NB4 (cell line): ENCODE measurements around the gene SEMA3B.

Source experiments
- DNase-seq: peaks from one replicate; pipeline ENCODE4 v3.0.0; 2010; ENCODE audit warnings: low read depth
- H3K4me3 ChIP-seq: one replicate; pipeline ENCODE4 v1.5.1; 2011; ENCODE audit warnings: mild to moderate bottlenecking, low read depth, low read length, moderate library complexity
- MYC ChIP-seq: IDR thresholded peaks from 2 replicates; pipeline ENCODE4 v1.6.1; 2011; ENCODE audit warnings: low read depth, low read length
- POLR2A ChIP-seq: IDR thresholded peaks from 2 replicates; pipeline ENCODE4 v1.6.1; 2011; ENCODE audit warnings: mild to moderate bottlenecking; ENCODE audit not compliant: insufficient read length; ENCODE audit errors: extremely low read depth
- TF ChIP-seq, protein P1 (sequence below): IDR thresholded peaks from one replicate; pipeline ENCODE4 v1.5.1; 2012; ENCODE audit warnings: low read depth, low read length
- TF ChIP-seq, protein P2 (sequence below): IDR thresholded peaks from 2 replicates; pipeline ENCODE4 v1.6.1; 2011; ENCODE audit warnings: low read depth, low read length

The SEMA3B gene

DNA sequence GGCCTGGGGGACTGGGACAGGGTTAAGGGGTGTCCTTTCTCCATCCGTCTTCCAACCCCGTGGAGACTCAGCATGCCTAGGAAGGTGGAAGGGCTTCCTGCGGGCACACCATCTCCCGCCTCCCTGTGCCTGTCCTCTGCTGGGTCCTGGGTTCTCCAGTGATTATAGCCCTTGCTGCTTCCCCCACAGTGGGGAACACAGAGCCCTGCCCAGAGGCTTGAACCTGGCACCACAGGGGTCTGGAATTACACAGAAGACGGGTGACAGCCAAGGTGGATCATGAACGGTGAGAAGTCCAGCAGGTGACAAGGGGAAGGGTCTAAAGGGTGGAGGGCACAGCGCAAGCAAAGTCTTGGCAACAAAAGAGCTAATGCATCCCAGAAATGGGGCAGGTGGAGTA, 6.2 kb upstream of the SEMA3B start:
- H3K4me3 ChIP-seq, result no peak overlapping the region
- TF ChIP-seq, protein P1, sequence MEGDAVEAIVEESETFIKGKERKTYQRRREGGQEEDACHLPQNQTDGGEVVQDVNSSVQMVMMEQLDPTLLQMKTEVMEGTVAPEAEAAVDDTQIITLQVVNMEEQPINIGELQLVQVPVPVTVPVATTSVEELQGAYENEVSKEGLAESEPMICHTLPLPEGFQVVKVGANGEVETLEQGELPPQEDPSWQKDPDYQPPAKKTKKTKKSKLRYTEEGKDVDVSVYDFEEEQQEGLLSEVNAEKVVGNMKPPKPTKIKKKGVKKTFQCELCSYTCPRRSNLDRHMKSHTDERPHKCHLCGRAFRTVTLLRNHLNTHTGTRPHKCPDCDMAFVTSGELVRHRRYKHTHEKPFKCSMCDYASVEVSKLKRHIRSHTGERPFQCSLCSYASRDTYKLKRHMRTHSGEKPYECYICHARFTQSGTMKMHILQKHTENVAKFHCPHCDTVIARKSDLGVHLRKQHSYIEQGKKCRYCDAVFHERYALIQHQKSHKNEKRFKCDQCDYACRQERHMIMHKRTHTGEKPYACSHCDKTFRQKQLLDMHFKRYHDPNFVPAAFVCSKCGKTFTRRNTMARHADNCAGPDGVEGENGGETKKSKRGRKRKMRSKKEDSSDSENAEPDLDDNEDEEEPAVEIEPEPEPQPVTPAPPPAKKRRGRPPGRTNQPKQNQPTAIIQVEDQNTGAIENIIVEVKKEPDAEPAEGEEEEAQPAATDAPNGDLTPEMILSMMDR, result no peak
- TF ChIP-seq, protein P2, sequence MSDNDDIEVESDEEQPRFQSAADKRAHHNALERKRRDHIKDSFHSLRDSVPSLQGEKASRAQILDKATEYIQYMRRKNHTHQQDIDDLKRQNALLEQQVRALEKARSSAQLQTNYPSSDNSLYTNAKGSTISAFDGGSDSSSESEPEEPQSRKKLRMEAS, result no peak
- TF ChIP-seq POLR2A (no peak), MYC (no peak)
- DNase-seq, result no peak

DNA sequence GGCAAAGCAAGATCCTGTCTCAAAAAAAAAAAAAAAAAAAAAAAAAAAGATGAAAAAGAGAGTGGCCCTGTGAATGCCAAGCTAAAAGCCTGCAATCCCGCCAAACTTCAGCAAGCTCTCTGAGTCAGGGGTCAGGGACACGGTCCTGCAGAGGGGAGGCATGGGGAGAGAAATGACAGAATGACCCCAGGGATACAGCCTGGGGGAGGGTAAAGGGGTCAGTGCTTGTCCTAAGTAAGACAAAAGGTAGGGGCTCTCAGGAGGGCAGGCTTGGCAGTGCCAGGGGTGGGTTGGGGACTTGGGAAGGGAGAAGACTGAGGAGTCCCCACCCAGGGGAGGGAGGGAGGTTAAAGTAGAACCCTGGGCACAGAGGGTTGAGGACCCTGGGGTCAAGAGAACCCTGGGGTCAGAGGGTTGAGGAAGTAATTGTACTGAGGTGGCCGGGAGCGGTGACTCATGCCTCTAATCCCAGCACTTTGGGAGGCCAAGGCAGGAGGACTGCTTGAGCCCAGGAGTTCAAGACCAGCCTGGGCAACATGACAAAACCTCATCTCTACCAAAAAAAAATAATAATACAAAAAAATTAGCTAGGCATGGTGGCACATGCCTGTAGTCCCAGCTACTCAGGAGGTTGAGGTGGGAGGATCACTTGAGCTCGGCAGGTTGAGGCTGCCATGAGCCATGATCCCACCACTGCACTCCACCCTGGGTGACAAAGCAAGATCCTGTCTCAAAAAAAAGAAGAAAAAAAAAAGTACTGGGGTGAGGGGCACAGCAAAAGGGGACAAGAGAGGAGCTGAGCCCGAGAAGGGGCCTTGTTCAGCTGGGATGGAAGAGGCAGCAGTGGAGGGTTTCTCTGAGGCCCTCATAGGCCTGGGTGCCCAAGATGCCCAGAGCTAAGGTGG, 5.2 kb upstream of the SEMA3B start:
- H3K4me3 ChIP-seq, result no peak overlapping the region
- TF ChIP-seq MYC (no peak), POLR2A (no peak)
- TF ChIP-seq, protein P2, result no peak
- TF ChIP-seq, protein P1, result no peak
- no peak for DNase-seq

DNA sequence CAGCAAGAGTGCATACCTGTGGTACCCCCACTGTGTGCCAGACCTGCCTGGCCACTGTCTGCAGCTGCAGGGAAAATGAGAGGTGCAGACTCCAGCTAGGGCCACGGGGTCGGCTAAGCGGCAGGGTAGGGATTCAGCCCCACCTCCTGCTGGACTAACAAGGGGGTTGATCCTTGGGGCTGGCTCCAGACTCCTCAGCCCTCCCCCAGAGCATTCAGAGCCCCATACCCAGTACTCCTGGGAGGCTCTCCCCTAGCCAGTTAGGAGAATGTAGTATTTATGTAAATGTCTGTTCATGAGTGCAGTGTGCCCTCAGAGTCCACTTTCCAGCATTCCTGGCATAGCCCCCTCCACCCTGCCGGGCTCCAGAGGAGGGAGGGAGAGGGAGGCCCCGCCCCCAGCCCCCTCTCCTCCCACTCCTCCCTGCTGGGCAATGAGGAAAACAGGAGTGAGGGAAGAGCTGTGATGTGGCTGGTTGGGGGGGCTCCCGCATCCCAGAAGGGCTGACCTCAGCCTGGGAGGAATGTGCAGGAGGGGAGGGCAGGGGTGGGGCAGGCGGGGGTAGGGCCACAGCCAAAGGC, 4.5 kb upstream of the SEMA3B start:
- TF ChIP-seq MYC, result no peak
- TF ChIP-seq, protein P1, result no peak
- TF ChIP-seq, protein P2, result no peak
- TF ChIP-seq POLR2A, result no peak
- H3K4me3 ChIP-seq, result no peak overlapping the region
- no peak for DNase-seq

DNA sequence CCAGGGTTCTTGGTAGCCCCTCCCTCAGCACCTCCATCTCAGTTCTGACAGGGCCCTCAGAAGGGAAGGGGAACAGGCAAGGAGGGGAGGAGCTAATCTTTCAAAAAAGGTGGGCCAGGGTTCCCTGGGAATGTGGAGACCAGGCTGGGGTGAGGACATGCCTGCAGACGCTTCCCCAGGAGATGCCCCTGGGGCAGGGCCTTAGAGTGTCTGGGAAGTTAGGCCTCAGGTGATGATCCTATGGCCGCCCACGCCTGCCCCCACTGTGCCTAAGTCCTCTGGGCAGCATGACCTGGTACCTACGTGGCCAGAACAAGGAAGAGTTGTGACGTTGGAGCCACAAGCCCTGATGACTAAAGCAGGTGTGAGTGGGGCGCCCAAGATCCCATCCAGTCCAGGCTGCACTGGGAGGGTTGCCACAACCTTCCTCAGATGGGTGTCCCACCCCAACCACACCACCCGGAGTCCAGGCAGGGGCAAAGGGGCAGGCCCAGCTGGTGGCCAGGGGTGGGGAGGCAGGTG, 3.9 kb upstream of the SEMA3B start:
- H3K4me3 ChIP-seq, result no peak overlapping the region
- no peak for DNase-seq
- no peak for TF ChIP-seq MYC
- TF ChIP-seq, protein P2, result no peak
- TF ChIP-seq, protein P1, result no peak
- no peak for TF ChIP-seq POLR2A

DNA sequence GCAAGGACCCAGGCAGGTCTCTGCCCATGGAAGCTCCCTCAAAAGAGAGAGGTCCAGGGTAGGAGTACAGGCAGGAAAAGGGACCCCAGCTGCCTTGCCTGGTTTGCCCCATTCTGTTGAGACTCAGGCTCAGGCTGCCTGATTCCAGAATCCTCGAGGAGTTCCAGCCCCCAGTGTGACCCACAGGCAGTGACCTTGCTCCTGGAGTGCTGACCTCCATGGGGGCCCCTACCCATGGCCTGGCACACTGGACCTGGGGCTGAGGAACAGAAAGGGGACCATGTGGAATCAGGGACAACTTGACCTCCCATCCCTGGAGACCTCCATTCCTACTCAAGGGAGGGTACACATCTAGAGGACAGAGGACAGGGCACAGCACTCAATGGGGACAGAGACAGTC, 3.4 kb upstream of the SEMA3B start:
- TF ChIP-seq MYC, result no peak
- TF ChIP-seq, protein P2, result no peak
- TF ChIP-seq, protein P1, result no peak
- TF ChIP-seq POLR2A, result no peak
- DNase-seq, result no peak
- no peak overlapping the region for H3K4me3 ChIP-seq
